Right forelimb (tissue), 1 donor: ENCODE measurements around the gene ITPA.
"Not testable (repeated sequence)": the region's sequence is repeated elsewhere in the genome, so short reads cannot be mapped to it uniquely, and the experiment has no call there.

Experiments used
- DNase-seq: peaks from one replicate; pipeline ENCODE4 v3.0.0-alpha.2; 2018

ITPA gene

DNA sequence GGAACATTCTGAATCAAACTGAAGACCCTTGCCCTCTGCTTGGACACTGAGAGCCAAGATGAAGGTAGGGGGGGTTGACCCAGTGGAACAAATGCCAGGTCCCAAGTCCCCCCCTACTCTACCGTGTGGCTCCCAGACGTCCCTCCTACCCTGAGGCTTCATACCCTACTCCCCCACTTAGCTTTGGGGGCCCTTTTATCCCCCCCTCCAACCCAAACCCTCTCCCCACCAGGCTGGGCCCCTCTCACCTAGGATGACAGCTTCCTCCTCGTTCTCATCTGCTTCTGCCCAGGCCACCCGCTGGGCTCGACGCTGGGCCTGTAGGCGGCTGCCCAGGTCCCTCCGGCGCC is 6.4 kb upstream of the ITPA start:
- DNase-seq, result no peak

DNA sequence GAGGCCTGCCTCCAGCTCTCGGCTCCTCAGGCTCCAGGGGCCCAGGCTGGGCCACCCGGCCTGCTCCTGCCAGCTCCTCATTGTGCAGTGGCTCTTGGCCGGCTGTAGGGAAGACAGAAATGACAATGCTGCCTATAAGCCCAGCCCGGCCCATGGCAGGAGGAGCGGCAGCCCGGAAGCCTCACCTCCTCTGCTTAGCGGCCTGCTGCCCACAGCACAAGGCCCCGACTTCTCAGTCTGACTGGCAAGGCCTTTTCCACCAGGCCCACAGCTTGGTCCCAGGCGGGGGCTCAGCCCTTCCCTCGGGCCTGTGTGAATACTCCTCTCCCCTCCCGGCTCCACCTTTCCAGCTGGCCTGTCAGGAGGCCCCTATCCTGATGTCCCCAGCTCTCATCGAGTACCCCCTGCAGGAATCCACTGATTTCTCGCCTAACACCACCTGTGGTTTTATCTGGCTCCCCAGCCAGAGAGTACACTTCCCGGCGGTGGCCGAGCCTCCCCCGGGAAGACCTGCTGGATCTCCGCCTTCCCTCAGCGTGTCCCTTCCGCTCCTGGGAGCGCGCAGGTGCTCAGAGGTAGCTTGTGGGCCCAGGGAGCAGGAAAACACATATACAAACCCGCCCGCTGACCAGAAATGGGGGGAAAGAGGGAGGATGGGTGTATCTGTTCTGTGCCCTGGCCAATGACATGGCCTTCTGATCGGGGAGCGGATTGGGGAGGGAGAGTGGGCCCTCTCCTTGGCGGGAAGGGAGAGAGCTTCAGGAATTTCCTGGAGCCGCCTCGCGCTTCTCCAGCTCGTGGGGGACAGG is 5.8 kb upstream of the ITPA start:
- DNase-seq, result no peak

DNA sequence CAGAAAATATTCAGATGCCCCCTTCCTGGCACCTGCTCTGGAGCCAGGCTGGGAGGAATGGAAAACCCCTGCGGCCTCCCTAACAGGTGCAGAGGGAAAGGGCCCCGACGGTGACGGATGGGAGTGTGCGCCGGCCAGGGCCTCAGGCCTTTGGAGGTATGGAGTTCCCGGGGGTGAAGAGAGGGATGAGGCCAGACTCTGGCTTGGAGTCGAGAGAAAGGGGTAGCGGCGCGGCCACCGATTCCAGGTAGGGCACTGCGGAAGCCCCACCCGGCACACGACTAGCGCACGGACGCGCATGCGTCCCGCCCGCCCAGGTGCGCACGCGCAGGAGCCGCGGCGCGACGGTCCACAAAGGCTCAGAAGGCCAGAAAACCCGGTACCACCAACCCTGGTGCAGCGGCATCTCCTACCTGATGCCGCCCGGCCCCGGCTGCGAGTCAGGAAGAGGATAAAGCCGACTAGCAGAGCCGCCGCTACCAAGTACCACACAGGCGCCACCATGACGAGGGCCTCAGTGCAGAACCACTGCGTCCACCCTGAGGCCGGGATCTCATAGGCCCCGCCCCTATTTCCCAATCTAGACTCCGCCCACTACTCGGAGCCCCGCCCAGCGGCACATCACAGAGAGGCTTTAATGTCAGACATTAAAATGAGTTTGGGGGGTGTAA is 5.0 kb upstream of the ITPA start, which contains the start of gene DDRGK1:
Gene DDRGK1, minus strand, starts transcription at position 559 of the 671 bp plus-strand sequence. Its CDS starts 55 bp downstream, at position 504.
- DNase-seq, result peak; percentile 90

DNA sequence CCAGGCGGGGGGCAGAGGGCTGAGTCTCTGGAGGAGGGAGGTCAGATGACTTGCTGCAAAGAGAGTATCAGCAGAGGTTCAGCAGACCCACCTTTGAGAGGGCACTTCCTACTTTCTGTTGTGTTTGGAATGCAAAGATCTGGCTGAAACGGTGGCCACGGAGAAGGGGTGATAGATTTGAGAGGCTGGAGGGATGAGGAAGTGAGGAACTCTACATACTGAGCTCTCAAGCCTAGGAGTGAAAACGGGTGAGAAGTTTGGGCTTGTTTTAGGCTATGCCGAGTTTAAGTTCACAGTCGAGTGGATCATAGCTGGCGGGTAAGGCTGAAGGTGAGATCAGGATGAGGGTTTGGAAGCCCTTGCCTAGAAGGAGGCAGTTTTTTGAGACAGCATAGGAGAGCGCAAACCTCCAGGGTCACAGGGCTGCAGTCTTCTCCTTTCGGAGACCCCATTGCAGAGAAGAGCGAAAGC is 477 bp upstream of the ITPA start:
- no peak for DNase-seq

DNA sequence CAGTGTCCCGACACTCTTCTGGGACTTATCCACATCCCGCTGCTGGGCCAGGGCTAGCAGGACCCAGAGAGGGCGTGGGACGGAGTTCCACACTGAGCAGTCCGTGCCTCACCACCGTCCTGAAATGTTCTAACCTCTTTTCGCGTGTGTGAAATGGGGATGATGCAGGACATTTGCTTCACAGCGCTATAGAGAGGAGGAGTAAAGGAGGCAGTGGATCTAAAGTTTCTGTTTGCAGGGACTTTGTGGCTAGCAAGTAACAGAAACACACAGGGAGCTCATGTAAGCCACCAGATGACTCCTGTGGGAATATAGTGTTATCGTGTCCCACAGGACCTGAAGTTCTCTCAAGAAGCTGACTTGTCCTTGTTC is 634 bp downstream of the ITPA start:
- no peak for DNase-seq

DNA sequence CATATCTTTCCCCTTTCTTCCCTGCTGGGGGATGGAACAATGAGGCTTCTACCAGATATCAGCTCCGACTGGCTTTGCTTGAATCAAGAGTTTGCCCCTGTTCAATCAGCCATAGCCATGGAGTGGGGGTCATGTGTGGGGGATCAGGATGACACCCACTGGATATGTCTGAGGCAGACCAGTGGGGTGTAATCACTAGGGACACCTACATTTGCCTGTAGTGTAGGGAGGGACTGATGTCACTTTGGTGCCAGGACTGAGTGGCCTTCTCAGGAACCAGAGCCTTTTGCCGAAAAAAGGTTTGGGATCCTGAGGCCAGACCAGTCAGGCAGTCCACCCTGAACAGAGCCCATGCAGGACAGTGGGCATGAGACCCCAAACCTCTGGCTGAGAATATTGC is 1.0 kb downstream of the ITPA start:
- DNase-seq, result no peak

DNA sequence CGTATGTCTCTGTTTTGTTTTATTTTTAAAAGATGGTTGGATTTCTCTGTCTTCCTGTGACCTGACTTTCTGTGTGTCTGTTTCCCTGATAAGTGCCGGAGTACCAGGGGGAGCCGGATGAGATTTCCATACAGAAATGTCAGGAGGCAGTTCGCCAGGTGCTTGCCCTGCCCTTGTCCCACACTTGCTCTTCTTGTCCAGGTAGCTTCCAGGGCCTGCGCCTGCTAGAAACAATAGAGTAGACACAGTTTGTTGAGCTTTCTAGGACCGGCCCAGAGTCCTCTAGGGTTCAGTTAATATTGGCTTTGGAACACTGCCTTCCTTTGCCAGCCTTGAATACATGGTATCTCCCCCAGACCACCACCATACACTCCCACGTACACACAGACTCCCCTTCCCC is 3.9 kb downstream of the ITPA start:
- DNase-seq, result no peak

DNA sequence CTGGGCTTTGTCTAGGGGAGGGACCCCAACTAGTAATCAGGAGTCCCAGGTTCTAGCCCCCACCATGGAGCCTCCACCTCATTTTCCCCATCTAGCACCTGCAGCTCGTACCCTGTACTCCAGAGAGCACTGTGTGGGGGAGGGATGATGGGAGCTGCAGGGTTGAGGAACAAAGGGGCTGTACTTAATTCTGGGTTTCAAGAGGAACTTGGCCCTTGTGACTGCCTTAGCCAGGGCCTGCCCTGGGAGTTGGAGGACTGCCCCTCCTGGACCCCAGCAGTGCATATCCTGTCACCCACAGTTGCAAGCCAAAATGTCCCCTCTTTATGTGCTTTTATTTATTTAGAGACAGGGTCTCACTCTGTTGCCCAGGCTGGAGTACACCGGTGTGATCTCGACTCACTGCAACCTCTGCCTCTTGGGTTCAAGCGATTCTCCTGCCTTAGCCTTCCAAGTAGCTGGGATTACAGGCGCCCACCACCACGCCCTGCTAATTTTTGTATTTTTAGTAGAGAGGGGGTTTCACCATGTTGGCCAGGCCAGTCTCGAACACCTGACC is 6.1 kb downstream of the ITPA start:
- not testable (repeated sequence) for DNase-seq

DNA sequence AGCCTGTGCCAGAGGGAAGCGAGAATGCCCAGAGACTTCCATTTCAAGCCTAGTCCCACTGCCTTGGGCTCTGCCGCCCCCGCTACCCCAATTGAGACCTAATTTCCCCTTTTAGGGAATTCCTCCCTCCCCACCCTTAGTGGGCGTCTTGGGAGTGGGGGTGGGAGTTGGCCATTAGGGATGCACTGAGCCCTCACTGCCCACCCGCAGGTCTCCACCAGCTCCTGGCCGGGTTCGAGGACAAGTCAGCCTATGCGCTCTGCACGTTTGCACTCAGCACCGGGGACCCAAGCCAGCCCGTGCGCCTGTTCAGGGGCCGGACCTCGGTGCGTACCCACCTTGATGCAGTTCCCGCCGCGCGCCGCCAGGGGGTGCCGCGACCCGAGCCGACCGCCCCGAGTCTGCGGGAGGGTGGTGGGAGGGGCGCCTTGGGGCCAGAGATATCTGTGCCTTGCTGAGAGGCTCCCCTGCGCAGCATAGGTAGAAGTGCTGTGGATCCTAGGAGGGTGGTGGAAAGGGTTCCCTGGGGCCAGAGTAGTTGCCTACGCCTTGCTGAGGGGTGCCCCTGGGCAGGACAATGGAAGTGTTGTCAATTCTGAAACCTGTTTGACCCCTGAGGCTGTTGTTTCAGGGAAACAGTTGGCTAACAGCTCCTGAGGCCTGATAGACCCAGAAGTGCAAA is 9.2 kb downstream of the ITPA start:
- no peak for DNase-seq

DNA sequence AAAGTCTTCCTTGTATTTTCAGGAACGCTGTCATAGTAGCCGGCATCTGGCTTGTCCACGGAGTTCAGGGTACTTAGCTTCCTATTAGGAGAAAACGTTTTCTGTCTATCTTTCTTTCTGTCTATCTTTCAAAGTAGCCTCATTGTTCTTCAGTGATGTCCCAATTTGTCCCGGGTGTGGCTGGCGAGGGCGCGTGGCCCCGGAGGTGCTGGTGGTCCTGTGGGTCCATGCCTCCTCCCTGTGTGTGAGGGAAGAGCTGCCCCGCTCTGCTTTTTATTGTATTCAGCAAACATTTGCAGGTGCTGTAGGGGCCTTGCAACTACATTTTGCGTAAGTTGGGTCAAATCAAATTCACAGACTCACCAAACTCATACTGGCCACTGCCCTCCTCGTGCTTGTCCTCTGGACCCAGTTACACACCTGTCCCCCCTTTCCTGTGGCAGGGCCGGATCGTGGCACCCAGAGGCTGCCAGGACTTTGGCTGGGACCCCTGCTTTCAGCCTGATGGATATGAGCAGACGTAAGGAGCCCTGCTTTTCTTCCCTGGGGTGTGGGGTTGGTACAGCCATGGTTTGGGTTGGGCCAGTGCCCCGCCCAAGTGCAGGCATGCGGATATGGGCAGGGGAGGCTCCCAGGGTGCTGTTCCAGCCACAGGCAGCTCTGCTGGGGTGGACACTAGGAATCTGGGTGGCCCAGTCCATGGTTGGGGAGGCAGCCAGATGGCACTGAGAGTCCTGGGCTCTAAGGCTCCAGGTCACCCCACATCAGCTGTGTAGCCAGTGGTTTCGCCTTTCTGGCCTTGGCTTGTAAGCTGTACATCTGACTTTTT is 12.3 kb downstream of the ITPA start:
- DNase-seq, result no peak

DNA sequence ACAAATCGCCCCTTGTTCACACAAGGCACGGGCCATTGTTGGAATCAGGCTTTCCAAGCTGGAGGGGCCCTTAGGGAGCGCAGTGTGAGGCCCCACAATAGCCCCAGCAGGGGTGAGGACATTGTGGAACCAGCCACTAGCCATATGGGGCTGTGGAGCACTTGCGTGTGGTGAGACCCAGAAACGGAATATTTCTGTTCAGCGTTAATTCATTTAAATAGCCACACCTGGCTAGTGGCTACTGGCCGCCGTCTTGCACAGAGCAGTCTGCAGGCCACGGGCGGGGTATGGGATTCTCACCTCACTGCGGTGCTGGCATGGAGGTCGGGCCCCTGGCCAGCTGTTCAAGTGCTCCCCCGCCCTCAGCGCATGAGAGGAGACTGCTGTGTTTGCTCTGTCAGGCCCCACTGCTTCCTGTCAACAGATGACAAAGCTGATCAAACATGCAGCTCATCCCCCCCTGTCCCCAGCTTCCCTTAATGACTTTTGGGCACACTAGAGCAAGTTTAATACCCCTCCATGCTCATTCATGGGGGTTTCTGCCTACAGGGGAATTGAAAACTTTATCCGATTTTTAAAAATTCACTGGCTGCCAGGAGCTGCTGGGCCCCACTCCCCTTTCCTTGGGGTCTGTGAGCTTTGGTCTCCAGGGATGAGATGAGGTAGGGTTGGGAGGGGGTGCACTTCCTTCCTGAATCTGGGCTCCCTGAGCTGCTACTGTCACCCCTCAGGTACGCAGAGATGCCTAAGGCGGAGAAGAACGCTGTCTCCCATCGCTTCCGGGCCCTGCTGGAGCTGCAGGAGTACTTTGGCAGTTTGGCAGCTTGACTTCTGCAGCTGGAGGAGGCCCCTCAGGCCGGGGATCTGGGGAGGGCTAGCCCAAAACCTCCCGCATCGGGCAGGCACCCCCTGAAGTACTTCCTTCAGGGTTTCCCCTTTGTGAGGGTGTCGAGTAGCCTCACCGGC is 13.6 kb downstream of the ITPA start:
- DNase-seq, result no peak

DNA sequence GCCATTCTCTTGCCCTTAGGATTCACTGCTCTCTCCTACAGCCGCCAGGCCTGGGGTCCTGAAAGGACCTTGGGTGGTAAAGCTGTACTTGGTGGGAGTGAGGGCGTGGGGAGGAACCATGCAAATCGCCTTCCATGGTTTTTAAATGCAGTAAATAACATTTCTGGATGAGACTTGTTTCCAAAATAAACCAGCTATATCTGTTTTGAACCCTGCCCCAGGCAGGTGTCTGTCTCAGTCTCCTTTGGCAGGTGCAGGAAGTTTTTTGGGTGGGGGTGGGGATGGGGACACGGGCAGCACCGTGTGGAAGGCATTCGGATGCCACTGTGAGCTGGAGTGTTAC is 14.3 kb downstream of the ITPA start:
- no peak for DNase-seq

DNA sequence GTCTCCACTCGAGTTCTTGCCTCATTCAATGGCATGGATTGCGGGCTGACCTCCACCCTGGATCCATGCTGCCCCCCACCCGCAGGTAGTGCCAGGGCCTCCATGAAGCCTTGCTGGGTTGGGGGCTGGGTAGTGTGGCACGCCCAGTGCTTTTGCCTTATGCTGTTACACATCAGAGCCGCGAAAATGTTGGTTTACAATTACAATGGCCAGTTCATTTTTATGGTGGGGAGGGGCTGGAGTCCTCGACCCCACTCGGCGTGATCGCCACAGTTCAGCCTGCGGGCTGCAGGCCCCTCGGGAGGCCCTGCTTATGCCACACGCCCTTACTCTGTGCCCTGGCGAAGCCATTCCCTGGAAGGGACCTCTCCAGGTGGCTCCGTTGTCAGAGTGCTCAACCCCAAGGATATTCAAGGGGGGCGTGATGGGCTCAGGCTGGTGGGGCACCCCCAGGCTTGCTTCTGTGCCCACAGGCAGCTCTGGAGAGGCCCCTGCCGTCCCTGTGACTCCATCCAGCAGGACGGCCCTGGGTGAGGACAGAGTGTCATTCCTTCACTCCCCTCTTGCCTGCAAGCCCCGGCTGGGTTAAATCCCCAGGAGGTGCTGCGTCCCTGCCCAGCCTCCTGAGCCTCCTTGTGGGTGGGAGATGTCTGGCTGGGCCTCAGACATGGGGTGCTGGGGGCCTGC is 14.8 kb downstream of the ITPA start:
- DNase-seq, result no peak

DNA sequence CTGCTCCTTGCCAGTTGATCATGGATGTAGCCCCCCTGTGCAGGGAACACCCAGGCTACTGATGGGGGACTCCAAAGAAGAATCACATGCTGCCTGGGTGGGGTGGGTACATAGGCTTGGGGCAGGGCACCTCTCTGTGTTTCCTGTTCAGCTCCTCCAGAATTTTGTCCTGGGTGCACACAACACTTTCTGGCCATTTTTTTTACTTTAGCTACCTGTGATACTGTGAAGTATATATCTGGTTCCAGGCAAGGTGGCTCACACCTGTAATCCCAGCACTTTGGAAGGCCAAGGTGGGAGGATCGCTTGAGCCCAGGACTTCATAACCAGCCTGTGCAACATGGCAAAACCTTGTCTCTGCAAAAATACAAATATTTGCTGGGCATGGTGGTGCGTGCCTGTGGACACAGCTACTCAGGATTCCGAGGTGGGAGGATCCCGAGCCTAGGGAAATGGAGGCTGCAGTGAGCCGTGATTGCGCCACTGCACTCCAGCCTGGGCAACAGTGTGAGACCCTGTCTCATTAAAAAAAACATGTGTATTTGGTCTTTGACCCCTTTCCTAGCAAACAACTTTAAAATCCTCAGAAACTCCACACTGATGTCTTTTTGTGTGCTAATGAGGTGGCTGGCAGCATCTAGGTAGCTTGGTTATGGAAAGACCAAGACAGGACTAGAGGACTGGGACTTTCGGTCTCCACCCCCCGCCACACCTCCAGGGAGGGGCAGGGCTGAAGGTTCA is 15.6 kb downstream of the ITPA start:
- no peak for DNase-seq

DNA sequence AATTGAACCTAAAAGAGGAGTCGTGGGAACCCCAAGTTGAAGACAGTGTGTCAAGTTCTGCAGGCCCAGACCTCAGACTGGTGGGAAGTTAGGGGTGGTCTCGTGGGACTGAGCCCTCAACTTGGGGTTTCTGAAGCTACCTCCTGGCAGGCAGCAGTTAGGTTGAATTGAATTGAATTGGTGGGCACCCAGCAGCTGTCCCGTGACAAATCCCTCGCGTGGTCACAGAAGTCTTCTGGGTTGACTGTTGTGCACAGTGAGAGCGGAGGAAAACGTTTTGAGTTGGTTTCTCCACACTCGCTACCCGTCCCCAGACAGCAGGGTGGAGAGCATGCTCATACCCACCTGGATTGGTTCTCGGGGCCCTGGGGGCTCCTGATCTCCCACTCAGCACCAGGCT is 16.8 kb downstream of the ITPA start:
- no peak for DNase-seq

DNA sequence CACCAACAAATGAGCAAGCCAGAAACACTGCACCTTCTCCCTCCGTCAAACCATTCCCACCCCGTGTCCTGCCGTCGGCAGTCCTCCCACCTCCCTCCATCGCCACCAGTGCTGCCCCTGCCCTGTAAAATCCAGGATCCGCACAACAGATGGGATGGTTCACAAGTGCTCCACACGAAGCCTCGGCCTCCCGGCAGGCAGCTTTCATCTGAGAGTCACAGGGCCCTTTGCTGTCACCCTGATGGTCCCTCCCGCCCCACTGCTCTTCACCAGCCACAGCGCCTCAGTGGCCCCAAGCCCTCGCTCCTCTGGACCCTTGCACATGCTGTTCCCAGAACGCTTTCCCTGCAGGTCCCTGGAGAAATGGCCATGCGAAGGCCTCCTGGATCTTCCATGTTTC is 17.6 kb downstream of the ITPA start:
- DNase-seq, result no peak

DNA sequence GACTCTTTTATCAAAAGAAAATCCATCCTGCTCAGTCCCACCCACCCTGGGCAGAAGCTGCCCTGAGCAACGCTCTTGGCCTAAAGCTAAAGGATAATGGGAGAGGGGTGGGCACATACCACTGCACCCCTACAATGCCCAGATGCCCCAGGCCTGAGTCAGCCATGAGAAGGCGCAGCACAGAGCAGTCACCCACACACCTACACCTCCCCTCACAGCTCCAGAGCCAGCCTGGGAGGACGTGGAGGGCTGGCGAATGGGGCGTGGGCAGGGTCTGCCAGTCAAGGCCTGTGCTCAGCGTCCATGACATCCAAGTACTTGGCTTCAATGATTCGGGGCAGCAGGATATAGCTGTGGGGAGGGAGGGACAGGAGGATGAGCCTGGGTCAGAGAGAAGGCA is 18.2 kb downstream of the ITPA start:
- DNase-seq, result no peak

DNA sequence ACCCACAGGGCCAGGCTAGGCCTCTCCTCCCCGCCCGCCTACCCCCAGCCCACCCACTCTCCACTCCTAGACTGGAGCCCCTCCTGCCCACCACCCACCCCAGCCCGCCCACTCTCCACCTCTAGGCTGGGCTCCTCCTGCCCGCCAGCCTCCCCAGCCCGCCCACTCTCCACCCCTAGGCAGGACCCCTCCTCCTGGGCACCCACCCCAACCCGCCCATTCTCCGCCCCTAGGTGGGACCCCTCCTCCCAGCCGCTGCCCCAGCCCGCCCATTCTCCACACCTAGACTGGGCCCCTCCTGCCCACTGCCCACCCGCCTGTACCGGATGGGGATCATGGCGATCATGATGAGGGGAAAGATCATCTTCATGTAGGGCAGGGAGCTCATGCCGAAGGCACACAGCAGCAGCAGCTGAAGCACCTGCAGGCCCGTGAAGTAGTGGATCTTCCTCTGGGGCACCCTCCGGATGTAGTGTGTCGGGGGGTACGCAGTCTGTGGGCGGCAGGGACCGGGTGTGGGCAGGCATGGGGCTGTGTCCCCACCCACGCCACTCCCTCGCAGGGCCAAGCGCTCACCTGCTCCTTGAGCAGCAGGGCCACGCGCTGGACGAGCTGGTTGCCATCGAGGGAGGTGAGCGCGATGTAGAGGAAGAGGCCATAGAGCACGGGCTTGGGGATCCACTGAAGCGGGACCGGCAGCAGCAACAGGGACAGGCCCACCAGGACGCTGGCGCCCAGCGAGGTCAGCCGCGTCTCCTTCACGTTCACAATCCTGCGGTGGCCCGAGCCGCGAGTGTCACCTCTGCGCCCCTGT is 18.8 kb downstream of the ITPA start:
- no peak for DNase-seq

DNA sequence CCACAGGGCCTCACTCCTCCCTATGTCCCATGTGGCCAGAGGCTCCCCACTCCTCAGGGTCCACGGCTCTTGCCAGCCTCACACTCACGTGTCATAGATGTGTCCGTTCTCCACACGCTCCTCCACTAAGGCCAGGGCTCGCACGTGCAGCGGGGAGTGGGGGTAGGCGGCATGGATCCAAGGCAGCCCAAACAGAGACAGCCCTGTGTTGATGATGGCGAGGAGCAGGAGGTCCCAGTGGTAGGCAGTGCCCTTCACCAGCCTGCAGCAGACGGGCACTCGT is 19.4 kb downstream of the ITPA start:
- no peak for DNase-seq

DNA sequence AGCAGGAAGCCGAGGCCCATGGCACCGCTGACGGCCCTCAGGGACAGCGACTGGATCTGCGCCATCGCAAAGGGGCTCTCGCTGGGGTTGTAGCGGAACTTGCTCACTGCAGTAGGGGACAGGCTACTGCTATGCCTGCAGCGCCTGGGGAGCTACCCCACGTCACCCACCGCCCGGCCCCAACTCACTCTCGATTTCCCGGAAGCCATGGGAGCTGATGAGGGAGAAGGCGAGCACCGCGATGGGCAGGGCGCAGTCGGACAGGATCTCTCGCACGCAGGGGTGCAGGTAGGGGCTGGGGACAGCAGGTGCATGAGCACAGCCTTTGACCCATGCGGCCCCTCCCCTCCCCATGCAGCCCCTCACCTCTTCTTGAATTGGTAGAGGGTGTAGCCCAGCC is 19.9 kb downstream of the ITPA start:
- no peak for DNase-seq
